GM12875 (cell line): ENCODE measurements around the gene AEN.

Source experiments
- H3K4me3 ChIP-seq: one replicate; pipeline ENCODE4 v1.5.1; 2011; ENCODE audit warnings: low read depth, low read length, control low read depth
- TF ChIP-seq, protein P1 (sequence below): IDR thresholded peaks from 2 replicates; pipeline ENCODE4 v1.5.1; 2011; ENCODE audit warnings: low read depth, mild to moderate bottlenecking, control low read depth, inconsistent platforms, low read length, moderate library complexity, borderline replicate concordance; ENCODE audit not compliant: insufficient read depth

AEN gene

DNA sequence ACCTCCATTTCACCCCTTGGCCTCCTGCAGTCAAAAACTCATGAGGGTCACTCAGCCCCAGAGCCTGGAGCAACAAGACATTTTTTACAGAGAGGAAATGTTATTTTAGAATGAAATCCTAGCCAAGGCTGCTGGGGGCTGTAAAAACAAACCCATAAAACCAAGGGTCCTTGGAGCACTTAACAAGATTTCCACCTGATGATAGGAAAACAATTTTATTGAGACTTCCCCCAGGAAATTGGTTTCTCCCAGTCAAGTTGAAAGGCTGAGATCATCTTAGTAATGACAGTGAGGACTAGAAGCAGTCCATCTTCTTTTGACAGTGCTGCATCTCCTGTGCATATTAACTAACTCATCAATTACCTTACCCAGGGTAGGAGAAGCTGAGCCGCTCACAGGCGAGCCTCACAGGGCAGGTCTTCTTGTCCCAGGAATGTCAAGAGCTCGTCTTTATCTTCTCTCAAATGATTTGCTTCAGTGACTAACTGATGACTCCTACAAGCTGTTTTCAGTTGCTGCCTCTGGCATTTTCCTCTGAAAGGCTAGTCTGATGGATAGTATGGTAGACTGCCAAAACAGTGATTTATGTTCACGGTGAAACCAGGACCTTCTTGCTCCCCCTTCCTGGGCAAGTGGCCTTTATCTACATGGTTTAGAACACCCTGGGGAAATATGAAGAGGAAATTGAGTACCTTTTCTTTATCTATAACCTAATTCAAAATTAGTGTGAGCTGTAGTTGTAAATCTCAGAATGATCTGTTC is 34.6 kb upstream of the AEN start:
- TF ChIP-seq, protein P1, sequence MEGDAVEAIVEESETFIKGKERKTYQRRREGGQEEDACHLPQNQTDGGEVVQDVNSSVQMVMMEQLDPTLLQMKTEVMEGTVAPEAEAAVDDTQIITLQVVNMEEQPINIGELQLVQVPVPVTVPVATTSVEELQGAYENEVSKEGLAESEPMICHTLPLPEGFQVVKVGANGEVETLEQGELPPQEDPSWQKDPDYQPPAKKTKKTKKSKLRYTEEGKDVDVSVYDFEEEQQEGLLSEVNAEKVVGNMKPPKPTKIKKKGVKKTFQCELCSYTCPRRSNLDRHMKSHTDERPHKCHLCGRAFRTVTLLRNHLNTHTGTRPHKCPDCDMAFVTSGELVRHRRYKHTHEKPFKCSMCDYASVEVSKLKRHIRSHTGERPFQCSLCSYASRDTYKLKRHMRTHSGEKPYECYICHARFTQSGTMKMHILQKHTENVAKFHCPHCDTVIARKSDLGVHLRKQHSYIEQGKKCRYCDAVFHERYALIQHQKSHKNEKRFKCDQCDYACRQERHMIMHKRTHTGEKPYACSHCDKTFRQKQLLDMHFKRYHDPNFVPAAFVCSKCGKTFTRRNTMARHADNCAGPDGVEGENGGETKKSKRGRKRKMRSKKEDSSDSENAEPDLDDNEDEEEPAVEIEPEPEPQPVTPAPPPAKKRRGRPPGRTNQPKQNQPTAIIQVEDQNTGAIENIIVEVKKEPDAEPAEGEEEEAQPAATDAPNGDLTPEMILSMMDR = no peak
- no peak overlapping the region for H3K4me3 ChIP-seq

DNA sequence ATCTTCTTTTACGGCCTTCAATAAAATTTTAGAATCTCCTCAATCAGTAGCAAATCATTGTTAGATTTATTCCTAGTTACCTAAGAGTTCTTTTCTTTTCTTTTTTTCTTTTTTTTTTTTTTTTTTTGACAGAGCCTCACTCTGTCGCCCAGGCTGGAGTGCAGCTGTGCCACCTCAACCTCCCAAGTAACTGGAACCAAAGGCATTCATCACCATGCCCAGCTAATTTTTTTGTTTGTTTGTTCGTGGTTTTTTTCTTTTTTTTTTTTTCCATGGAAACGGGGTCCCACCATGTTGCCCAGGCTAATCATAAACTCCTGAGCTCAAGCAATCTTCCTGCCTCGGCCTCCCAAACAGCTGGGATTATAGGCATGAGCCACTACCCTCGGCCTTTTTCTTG is 30.4 kb upstream of the AEN start:
- no peak overlapping the region for H3K4me3 ChIP-seq

DNA sequence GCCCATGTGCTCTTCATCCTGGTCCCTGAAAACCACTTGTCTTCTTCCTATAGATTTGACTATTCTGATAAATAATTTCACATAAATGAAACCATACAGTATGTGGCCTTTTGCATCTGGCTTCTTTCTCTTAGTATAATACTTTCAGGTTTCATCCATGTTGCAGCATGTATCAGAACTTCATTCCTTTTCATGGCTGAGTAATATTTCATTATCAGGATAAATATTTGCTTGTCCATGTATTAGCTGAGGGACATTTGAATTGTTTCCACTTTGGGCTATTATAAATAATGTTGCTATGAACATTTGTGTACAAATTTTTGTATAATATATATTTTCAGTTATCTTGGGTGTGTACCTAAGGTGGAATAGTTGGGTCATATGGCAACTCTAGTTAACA is 29.8 kb upstream of the AEN start:
- TF ChIP-seq, protein P1 = no peak
- no peak overlapping the region for H3K4me3 ChIP-seq

More for the DNA sequence above, 30.4 kb upstream of the AEN start:
- TF ChIP-seq, protein P1 = no peak

DNA sequence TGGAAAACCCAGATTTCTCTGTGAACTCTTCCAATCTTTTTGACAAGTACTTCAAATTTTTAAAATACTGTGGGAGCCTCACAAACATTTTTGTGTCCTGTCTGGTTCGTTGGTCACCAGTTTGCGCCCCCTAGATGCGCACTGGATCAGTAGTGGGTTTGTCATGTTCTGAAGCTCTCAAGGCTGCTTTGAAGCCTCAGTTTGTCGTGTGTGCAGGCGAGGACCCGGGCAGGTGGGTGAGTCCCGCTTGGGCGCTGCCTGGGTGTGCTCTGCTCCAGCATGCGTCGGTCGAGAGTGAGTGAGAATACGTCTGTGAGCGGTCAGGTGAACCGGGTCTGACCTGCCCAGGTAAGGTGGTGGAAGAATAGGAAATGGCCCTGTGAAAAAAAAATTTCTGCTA is 17.3 kb upstream of the AEN start:
- no peak overlapping the region for H3K4me3 ChIP-seq
- TF ChIP-seq, protein P1 = no peak

DNA sequence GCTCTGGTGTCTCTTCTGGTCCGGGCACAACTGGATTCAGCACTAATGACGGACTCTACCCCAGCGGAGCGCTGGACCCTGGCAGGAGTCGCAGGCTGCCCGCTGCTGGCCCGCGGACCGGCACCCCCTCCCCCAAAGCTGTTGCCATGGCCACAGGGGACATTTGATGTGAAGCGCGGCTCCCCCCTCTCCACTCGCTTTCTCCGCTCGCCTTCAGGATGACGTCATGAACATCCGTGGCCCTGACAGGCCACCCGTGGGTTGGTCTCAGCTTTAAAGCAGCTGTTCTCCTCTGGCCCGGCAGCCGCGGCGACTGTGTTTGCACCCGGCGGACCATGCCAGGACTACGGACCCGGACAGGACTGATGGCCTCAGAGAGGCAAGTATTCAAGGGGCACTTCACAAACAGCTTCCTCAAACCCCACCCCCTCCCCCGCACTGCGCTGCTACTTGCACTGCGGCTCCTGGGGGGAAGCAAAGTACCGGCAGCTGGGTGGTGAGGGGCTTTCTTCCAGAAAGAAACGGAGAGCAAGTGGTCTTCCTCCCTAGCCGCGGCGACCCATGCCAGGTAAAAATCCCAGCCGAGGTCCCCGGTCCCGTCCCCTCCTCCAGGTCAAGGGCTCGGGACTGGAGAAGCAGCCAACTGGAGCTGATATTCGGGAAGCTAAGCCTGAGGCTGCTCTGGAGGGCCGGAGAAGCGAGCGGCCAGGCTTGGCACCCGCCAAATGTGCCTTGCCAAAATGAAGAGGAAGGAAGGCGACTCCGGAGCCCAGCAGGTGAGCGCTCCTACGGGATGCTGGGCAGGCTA is 16.6 kb upstream of the AEN start:
- TF ChIP-seq, protein P1 = no peak
- no peak overlapping the region for H3K4me3 ChIP-seq

DNA sequence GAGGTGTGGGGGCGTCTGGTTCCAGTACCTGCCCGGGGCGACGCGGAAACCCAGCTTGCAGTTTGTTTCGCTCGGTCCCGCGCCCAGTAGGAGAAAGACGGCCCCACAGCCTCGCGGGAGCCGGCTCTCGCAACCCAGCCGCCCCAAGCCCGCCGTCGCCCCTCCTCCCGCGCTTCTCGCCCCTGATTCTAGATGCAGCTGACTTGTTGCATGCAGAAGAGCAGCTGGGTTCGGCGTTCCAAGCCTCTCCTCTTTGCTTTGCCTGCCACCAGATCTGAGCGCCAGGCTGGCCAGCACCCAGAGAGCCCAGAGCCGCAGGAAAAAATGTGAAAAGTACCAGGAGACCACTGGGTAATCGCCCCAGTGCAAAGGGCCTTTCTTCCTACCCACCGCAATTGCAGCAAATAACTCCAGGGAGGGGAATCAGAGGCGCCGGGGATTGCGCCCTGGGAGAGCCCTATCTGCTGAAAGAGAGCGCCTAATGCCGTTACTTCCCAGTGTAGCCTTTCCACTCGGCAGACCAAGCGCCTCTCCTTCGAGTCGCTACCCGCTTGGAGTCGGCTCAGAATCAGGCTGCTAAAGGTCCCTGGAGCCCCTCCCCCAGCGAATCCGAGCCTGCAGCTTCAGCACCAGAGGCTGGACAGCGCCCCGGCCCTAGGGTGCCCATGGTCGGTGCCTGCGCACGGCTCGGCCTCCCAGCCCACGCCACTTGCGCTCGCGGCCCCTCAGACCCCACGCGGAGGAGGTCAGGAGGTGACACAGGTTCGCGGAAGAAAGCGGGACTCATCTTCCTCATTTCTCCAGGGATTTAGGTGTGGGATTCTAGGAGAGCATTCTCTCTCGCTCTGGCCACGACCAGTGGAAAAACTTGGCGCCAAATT is 15.7 kb upstream of the AEN start:
- H3K4me3 ChIP-seq = no peak overlapping the region
- TF ChIP-seq, protein P1 = no peak
